ENCODE results near the gene VSX1. TPM values are rescaled to one million over a fixed set of nuclear protein-coding genes. Genes with fewer than 3 reads are reported as not detected.

The VSX1 gene
- total and polyA plus RNA-seq, 7 donors, result 0.03 TPM; not detected in 6

GRCh38 chr20:25033265-25033923, 48.5 kb downstream of the VSX1 start:
- no peaks in the 10 kb centered on the region for H3K9me3 ChIP-seq
- intact Hi-C loops (cut with DNase I), result loop anchor here (10.0 kb wide), 1 partner anchor 591 kb away; the partner anchor contains the start of gene NANP
- no peak for TF ChIP-seq CTCF (IDR thresholded peaks at IDR 0.05)
- TF ChIP-seq POLR2AphosphoS5 (IDR thresholded peaks at IDR 0.05), result peak in 1 of 4 donors; percentile 2

GRCh38 chr20:25032478-25033264, 49.3 kb downstream of the VSX1 start:
- DNase-seq, result peak; percentile 83
- Histone ChIP-seq H3K4me3 (no peak overlapping the region), H3K4me1 (peaks cover 0 to 81% (median 56%) of the 10 kb centered on the region in 4 donors), H3K36me3 (peaks cover 0 to 25% (median 8%) of the 10 kb centered on the region in 4 donors), H3K9me3 (no peaks in the 10 kb centered on the region), H3K27me3 (no peaks in the 10 kb centered on the region), H3K27ac (peak overlapping the region; percentile 71 to 93 (median 80))
- 22 to 64% methylated on average over 29 of the region's 29 CpGs for WGBS, 2 donors
- TF ChIP-seq CTCF (IDR thresholded peaks at IDR 0.05) (no peak), EP300 (IDR thresholded peaks at IDR 0.05) (no peak), POLR2AphosphoS5 (IDR thresholded peaks at IDR 0.05) (peak in 1 of 4 donors; percentile 10)
- intact Hi-C loops (cut with DNase I), result loop anchor here (10.0 kb wide), 1 partner anchor 592 kb away; the partner anchor contains the start of gene NANP

More at GRCh38 chr20:25033265-25033923, 48.5 kb downstream of the VSX1 start:
- peaks cover 0 to 88% (median 64%) of the 10 kb centered on the region in 4 donors for H3K4me1 ChIP-seq
- DNase-seq, result no peak
- H3K27ac ChIP-seq, result peak overlapping the region; percentile 71 to 93 (median 80)
- no peaks in the 10 kb centered on the region for H3K27me3 ChIP-seq
- H3K4me3 ChIP-seq, result no peak overlapping the region
- 21 to 51% methylated on average over 6 of the region's 6 CpGs for WGBS, 2 donors
- H3K36me3 ChIP-seq, result peaks cover 0 to 22% (median 8%) of the 10 kb centered on the region in 4 donors

- H3K9me3 ChIP-seq, result no peaks in the 10 kb centered on the region
- no peak for TF ChIP-seq EP300 (IDR thresholded peaks at IDR 0.05)
- TF ChIP-seq CTCF (IDR thresholded peaks at IDR 0.05), result no peak
- TF ChIP-seq POLR2A (IDR thresholded peaks at IDR 0.05), result no peak
- TF ChIP-seq POLR2AphosphoS5 (IDR thresholded peaks at IDR 0.05), result no peak
- H3K4me3 ChIP-seq, result no peak overlapping the region
- peaks cover 0 to 75% (median 50%) of the 10 kb centered on the region in 4 donors for H3K4me1 ChIP-seq
- WGBS, 2 donors, result 94 to 96% methylated on average over 16 of the region's 16 CpGs
- no peak for DNase-seq
- H3K27ac ChIP-seq, result peak overlapping the region; percentile 71 to 93 (median 80)
- intact Hi-C loops (cut with DNase I), result loop anchor here (10.0 kb wide), 1 partner anchor 593 kb away; the partner anchor contains the start of gene NANP
- H3K27me3 ChIP-seq, result no peaks in the 10 kb centered on the region
- peaks cover 0 to 25% (median 8%) of the 10 kb centered on the region in 4 donors for H3K36me3 ChIP-seq
Observed at GRCh38 chr20:25032065-25032477, 49.9 kb downstream of the VSX1 start.

GRCh38 chr20:25031241-25031640, 50.7 kb downstream of the VSX1 start:
- peaks cover 0 to 67% (median 42%) of the 10 kb centered on the region in 4 donors for H3K4me1 ChIP-seq
- no peaks in the 10 kb centered on the region for H3K27me3 ChIP-seq
- TF ChIP-seq EP300 (IDR thresholded peaks at IDR 0.05), result no peak
- peaks cover 0 to 25% (median 8%) of the 10 kb centered on the region in 4 donors for H3K36me3 ChIP-seq
- WGBS, 2 donors, result 78 to 95% methylated on average over 3 of the region's 3 CpGs
- no peaks in the 10 kb centered on the region for H3K9me3 ChIP-seq
- peak overlapping the region in 2 of 4 donors; percentile 12 to 73 for H3K27ac ChIP-seq
- H3K4me3 ChIP-seq, result no peak overlapping the region
- intact Hi-C loops (cut with DNase I), result loop anchor here (10.0 kb wide), 1 partner anchor 594 kb away; the partner anchor contains the start of gene NANP
- no peak for DNase-seq

Data from sigmoid colon (tissue), 7 donors.